Neural progenitor cell (in vitro differentiated cells): ENCODE results near the gene ZKSCAN7. TPM values are rescaled to one million over a fixed set of nuclear protein-coding genes. Genes with fewer than 3 reads are reported as not detected.

Source experiments
- DNase-seq: peaks from one replicate; pipeline ENCODE4 v3.0.0-alpha.2; 2016; ENCODE audit warnings: low spot score
- H2AFZ ChIP-seq: fragments of 200-600 bp; sonication (generic); replicated peaks from 2 replicates; pipeline ENCODE4 v1.6.1; 2016; ENCODE audit warnings: antibody characterized with exemption
- H3F3A ChIP-seq: fragments of 200-600 bp; sonication (generic); 2 replicates; pipeline ENCODE4 v1.6.1; 2016; ENCODE audit warnings: antibody characterized with exemption, low read depth
- H3K27ac ChIP-seq: fragments of 200-600 bp; sonication (generic); 2 replicates; pipeline ENCODE4 v1.5.1; 2016; ENCODE audit warnings: mild to moderate bottlenecking
- H3K27me3 ChIP-seq: fragments of 200-600 bp; sonication (generic); 2 replicates; pipeline ENCODE4 v1.6.1; 2016; ENCODE audit warnings: mild to moderate bottlenecking, moderate library complexity
- H3K36me3 ChIP-seq: fragments of 200-600 bp; sonication (generic); 2 replicates; pipeline ENCODE4 v1.5.1; 2016
- H3K4me1 ChIP-seq: fragments of 200-600 bp; sonication (generic); 2 replicates; pipeline ENCODE4 v1.6.1; 2016; ENCODE audit warnings: mixed run types
- H3K4me2 ChIP-seq: fragments of 200-600 bp; sonication (generic); 2 replicates; pipeline ENCODE4 v1.6.1; 2016
- H3K4me3 ChIP-seq: fragments of 200-600 bp; sonication (generic); 2 replicates; pipeline ENCODE4 v1.5.1; 2016
- H3K79me2 ChIP-seq: fragments of 200-600 bp; sonication (generic); 2 replicates; pipeline ENCODE4 v1.6.1; 2016; ENCODE audit warnings: low read depth
- H3K9ac ChIP-seq: fragments of 200-600 bp; sonication (generic); 2 replicates; pipeline ENCODE4 v1.6.1; 2016
- H3K9me3 ChIP-seq: fragments of 200-600 bp; sonication (generic); 2 replicates; pipeline ENCODE4 v1.5.1; 2016; ENCODE audit warnings: low read depth
- H4K20me1 ChIP-seq: fragments of 200-600 bp; sonication (generic); 2 replicates; pipeline ENCODE4 v1.6.1; 2016; ENCODE audit warnings: low read depth
- H3K27ac Mint-ChIP-seq: 3 replicates; pipeline ENCODE4 v1.8.0; 2021; ENCODE audit warnings: mixed read lengths
- H3K27me3 Mint-ChIP-seq: 2 replicates; pipeline ENCODE4 v1.8.0; 2022; ENCODE audit warnings: low read depth, mild to moderate bottlenecking, inconsistent platforms, moderate library complexity, mixed read lengths; ENCODE audit not compliant: insufficient read depth
- H3K36me3 Mint-ChIP-seq: 3 replicates; pipeline ENCODE4 v1.8.0; 2021; ENCODE audit warnings: mixed read lengths
- H3K4me1 Mint-ChIP-seq: 3 replicates; pipeline ENCODE4 v1.8.0; 2021; ENCODE audit warnings: mixed read lengths
- H3K4me3 Mint-ChIP-seq: 3 replicates; pipeline ENCODE4 v1.8.0; 2021; ENCODE audit warnings: mild to moderate bottlenecking, moderate library complexity, mixed read lengths
- H3K9me3 Mint-ChIP-seq: 3 replicates; pipeline ENCODE4 v1.8.0; 2020; ENCODE audit warnings: mixed read lengths
- EZH2 ChIP-seq: fragments of 200-600 bp; sonication (generic); IDR thresholded peaks from 2 replicates; pipeline ENCODE4 v1.6.1; 2017; ENCODE audit warnings: antibody characterized with exemption, mild to moderate bottlenecking, moderate library complexity
- EZH2phosphoT487 ChIP-seq: fragments of 200-600 bp; sonication (generic); IDR thresholded peaks from 2 replicates; pipeline ENCODE4 v1.6.1; 2017; ENCODE audit warnings: antibody characterized with exemption
- total RNA-seq: library from RNA; depleted of rRNA; stranded (reverse); fragments of >200 nt; gene quantifications from 2 replicates; pipeline ENCODE4 v1.2.3, GENCODE V29; 2015; ENCODE audit warnings: low replicate concordance
- TF ChIP-seq, protein P1 (sequence below): fragments of 200-600 bp; sonication (generic); IDR thresholded peaks from 2 replicates; pipeline ENCODE4 v1.5.1; 2017; ENCODE audit warnings: antibody characterized with exemption, mild to moderate bottlenecking

Gene ZKSCAN7
- total RNA-seq, 1 donor from 2014 or later, result 14.1 TPM

DNA sequence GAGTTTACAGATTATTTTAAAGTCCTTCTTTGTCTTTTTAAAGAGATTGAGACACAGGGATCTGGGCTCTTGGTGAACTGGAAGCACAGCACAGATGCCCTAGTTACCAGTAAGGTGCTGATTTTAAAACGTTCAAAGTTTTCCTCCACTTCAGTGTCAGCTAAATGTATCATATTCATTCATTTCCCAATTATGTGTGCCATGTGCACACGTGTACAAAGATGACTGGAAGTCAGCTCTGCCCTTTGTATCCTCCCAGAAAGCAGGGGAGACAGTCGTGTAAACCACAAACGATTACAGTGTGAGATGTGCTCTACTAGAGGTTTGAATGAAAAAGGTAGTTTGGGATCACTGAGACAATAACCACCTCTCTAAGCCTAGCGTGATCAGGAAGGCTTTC, 730 bp downstream of the ZKSCAN7 start:
- Histone ChIP-seq H3K4me1 (peaks cover 6% of the 10 kb centered on the region), H3K4me2 (peak overlapping the region; percentile 88), H4K20me1 (no peaks in the 10 kb centered on the region), H3K27me3 (peaks cover 33% of the 10 kb centered on the region), H3F3A (no peaks in the 10 kb centered on the region), H3K36me3 (peaks cover 6% of the 10 kb centered on the region), H3K27ac (no peak overlapping the region), H2AFZ (peak overlapping the region; percentile 95), H3K79me2 (peaks cover 28% of the 10 kb centered on the region), H3K9me3 (no peaks in the 10 kb centered on the region), H3K9ac (peak overlapping the region; percentile 67), H3K4me3 (peak overlapping the region; percentile 89)
- no peak for DNase-seq
- H3K4me1 Mint-ChIP-seq, result peaks cover 12% of the 10 kb centered on the region
- peaks cover 40% of the 10 kb centered on the region for H3K36me3 Mint-ChIP-seq
- H3K9me3 Mint-ChIP-seq, result peaks cover 20% of the 10 kb centered on the region
- H3K4me3 Mint-ChIP-seq, result peak overlapping the region; percentile 98
- TF ChIP-seq, protein P1, sequence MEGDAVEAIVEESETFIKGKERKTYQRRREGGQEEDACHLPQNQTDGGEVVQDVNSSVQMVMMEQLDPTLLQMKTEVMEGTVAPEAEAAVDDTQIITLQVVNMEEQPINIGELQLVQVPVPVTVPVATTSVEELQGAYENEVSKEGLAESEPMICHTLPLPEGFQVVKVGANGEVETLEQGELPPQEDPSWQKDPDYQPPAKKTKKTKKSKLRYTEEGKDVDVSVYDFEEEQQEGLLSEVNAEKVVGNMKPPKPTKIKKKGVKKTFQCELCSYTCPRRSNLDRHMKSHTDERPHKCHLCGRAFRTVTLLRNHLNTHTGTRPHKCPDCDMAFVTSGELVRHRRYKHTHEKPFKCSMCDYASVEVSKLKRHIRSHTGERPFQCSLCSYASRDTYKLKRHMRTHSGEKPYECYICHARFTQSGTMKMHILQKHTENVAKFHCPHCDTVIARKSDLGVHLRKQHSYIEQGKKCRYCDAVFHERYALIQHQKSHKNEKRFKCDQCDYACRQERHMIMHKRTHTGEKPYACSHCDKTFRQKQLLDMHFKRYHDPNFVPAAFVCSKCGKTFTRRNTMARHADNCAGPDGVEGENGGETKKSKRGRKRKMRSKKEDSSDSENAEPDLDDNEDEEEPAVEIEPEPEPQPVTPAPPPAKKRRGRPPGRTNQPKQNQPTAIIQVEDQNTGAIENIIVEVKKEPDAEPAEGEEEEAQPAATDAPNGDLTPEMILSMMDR, result no peak
- no peak for TF ChIP-seq EZH2
- no peak for TF ChIP-seq EZH2phosphoT487
- peak overlapping the region; percentile 62 for H3K27ac Mint-ChIP-seq
- peaks cover 5% of the 10 kb centered on the region for H3K27me3 Mint-ChIP-seq

DNA sequence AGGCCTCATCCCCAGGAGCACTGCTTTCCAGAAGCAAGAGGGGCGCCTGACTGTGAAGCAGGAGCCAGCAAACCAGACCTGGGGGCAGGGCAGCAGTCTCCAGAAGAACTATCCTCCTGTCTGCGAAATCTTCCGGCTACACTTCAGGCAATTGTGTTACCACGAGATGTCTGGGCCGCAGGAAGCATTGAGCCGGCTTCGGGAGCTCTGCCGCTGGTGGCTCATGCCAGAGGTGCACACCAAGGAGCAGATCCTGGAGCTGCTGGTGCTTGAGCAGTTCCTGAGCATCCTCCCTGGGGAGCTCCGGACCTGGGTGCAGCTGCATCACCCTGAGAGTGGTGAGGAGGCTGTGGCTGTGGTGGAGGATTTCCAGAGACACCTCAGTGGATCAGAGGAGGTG, 2.1 kb downstream of the ZKSCAN7 start:
- Mint-ChIP-seq H3K27me3 (peaks cover 7% of the 10 kb centered on the region), H3K36me3 (peaks cover 52% of the 10 kb centered on the region), H3K27ac (no peak overlapping the region), H3K9me3 (peaks cover 33% of the 10 kb centered on the region), H3K4me3 (no peak overlapping the region), H3K4me1 (peaks cover 12% of the 10 kb centered on the region)
- no peak overlapping the region for H3K9ac ChIP-seq
- peaks cover 28% of the 10 kb centered on the region for H3K79me2 ChIP-seq
- no peak for DNase-seq
- H3K4me2 ChIP-seq, result no peak overlapping the region
- H3K27me3 ChIP-seq, result peaks cover 19% of the 10 kb centered on the region
- no peak overlapping the region for H3K27ac ChIP-seq
- peaks cover 6% of the 10 kb centered on the region for H3K4me1 ChIP-seq
- no peak overlapping the region for H3K4me3 ChIP-seq
- TF ChIP-seq, protein P1, result no peak
- peaks cover 14% of the 10 kb centered on the region for H3K36me3 ChIP-seq
- H4K20me1 ChIP-seq, result no peaks in the 10 kb centered on the region
- H3F3A ChIP-seq, result no peaks in the 10 kb centered on the region
- H3K9me3 ChIP-seq, result peaks cover 5% of the 10 kb centered on the region
- H2AFZ ChIP-seq, result no peak overlapping the region

DNA sequence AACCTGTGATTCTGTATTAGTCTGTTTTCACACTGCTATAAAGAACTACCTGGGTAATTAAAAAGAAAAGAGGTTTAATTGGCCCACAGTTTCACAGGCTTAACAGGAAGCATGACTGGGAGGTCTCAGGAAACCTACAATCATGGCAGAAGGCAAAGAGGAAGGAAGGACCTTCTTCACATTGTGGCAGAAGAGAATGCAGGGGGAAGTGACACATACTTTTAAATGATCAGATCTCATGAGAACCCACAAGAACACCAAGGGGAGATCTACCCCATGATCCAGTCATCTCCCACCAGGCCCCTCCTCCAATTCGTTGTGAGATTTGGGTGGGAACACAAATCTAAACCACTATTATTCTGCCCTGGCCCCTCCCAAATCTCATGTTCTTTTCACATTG, 6.1 kb downstream of the ZKSCAN7 start:
- peaks cover 82% of the 10 kb centered on the region for H3K36me3 Mint-ChIP-seq
- Histone ChIP-seq H3K4me2 (no peak overlapping the region), H3K79me2 (peaks cover 20% of the 10 kb centered on the region), H3K9me3 (peaks cover 5% of the 10 kb centered on the region), H3K27me3 (no peaks in the 10 kb centered on the region), H3K4me1 (peaks cover 4% of the 10 kb centered on the region), H3K36me3 (peaks cover 23% of the 10 kb centered on the region), H3F3A (no peaks in the 10 kb centered on the region), H3K27ac (no peak overlapping the region), H4K20me1 (no peaks in the 10 kb centered on the region), H2AFZ (no peak overlapping the region), H3K4me3 (no peak overlapping the region), H3K9ac (no peak overlapping the region)
- no peak for DNase-seq
- H3K27ac Mint-ChIP-seq, result no peak overlapping the region
- H3K9me3 Mint-ChIP-seq, result peaks cover 58% of the 10 kb centered on the region
- H3K4me3 Mint-ChIP-seq, result no peak overlapping the region
- H3K27me3 Mint-ChIP-seq, result peaks cover 4% of the 10 kb centered on the region
- TF ChIP-seq EZH2 (no peak), EZH2phosphoT487 (no peak)
- TF ChIP-seq, protein P1, result no peak
- H3K4me1 Mint-ChIP-seq, result peaks cover 7% of the 10 kb centered on the region
